T-helper 1 cell treated with Interleukin-12 subunit alpha and Interleukin-12 subunit beta and Interleukin-4 antibody, amounts not matched to agents 30 μg/mL and 1 μg/mL, for 36 hours (primary cell): Measurements from ENCODE around the gene CTCF.

ENCODE experiments used
- H3K27ac Mint-ChIP-seq: one replicate; pipeline ENCODE4 v1.8.0; 2021; ENCODE audit warnings: mild to moderate bottlenecking, mixed read lengths
- H3K27me3 Mint-ChIP-seq: one replicate; pipeline ENCODE4 v1.8.0; 2021; ENCODE audit warnings: low read depth, mixed read lengths
- H3K36me3 Mint-ChIP-seq: one replicate; pipeline ENCODE4 v1.8.0; 2021; ENCODE audit warnings: low read depth, mixed read lengths
- H3K4me1 Mint-ChIP-seq: one replicate; pipeline ENCODE4 v1.8.0; 2021; ENCODE audit warnings: low read depth, mixed read lengths
- H3K4me3 Mint-ChIP-seq: one replicate; pipeline ENCODE4 v1.8.0; 2021; ENCODE audit warnings: mild to moderate bottlenecking, moderate library complexity, mixed read lengths
- H3K9me3 Mint-ChIP-seq: one replicate; pipeline ENCODE4 v1.8.0; 2021; ENCODE audit warnings: mixed read lengths

CTCF gene

DNA sequence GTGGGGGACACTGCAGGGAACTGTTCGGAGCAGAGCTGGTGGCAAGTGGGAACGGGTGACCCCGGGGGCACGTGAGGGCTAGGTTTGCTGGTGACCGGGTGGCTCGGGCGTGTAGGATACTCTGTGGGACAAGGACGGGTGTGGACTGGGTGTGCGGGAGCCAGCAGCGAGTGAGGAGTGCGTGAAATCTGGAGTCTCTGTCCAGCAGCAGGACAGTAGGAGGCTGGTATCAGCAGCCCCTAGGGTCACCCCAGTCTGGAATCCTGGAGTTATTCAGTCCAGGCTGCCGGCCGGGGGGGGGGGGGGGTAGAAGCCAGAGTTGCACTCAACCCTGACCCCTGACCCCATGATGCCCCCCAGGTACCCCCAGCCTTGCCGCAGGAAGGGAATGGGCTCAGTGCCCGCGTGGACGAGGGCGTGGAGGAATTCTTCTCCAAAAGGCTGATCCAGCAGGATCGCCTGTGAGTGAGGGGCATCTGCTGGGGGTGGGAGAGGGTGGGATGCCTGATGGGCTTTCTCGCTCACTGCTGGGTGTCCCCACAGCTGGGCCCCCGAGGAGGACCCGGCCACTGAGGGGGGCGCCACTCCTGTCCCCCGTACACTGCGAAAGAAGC, 91.6 kb downstream of the CTCF start:
- H3K9me3 Mint-ChIP-seq = no peaks in the 10 kb centered on the region
- peaks cover 10% of the 10 kb centered on the region for H3K4me1 Mint-ChIP-seq
- H3K4me3 Mint-ChIP-seq = no peak overlapping the region
- peaks cover 31% of the 10 kb centered on the region for H3K36me3 Mint-ChIP-seq
- H3K27me3 Mint-ChIP-seq = no peaks in the 10 kb centered on the region
- H3K27ac Mint-ChIP-seq = no peak overlapping the region

DNA sequence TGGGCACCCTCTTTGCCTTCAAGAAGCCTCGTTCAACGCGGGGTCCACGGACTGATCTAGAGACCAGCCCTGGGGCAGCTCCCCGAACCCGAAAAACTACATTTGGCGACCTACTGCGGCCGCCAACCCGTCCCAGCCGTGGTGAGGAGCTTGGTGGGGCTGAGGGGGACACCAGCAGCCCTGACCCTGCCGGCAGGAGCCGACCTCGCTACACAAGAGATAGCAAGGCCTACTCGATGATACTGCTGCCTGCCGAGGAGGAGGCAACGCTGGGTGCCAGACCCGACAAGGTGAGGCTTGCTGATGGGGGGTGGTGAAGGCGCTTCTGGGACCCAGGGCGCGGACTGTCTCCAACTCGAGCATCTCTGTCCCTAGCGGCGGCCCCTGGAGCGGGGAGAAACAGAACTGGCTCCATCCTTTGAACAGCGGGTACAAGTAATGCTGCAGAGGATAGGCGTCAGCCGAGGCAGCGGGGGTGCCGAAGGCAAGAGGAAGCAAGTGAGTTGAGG, 92.1 kb downstream of the CTCF start:
- Mint-ChIP-seq H3K27ac (no peak overlapping the region), H3K27me3 (no peaks in the 10 kb centered on the region), H3K36me3 (peaks cover 31% of the 10 kb centered on the region)

DNA sequence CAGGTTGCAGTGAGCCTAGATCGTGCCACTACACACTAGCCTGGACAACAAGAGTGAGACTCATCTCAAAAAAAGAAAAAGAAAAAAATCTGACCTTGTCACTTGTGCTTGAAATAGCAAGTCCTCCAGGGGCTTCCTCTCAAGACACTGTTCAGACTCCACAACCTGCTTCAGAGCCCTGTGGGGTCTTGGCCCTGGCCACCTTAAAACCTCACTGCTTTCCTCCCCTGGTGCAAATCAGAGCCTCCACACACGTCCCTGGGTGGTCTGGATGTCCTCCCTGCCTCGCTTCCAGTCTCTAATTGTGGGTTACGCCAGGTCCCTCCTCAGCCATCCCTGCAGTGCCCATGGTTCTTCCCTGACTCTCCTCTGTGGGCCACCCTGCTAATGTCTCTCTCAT, 93.0 kb downstream of the CTCF start:
- Mint-ChIP-seq H3K4me3 (no peak overlapping the region), H3K36me3 (peaks cover 25% of the 10 kb centered on the region), H3K4me1 (peaks cover 12% of the 10 kb centered on the region), H3K9me3 (no peaks in the 10 kb centered on the region), H3K27me3 (no peaks in the 10 kb centered on the region), H3K27ac (peak overlapping the region; percentile 3)

More for the DNA sequence above, 92.1 kb downstream of the CTCF start:
- Mint-ChIP-seq H3K4me1 (peaks cover 14% of the 10 kb centered on the region), H3K9me3 (no peaks in the 10 kb centered on the region), H3K4me3 (no peak overlapping the region)

DNA sequence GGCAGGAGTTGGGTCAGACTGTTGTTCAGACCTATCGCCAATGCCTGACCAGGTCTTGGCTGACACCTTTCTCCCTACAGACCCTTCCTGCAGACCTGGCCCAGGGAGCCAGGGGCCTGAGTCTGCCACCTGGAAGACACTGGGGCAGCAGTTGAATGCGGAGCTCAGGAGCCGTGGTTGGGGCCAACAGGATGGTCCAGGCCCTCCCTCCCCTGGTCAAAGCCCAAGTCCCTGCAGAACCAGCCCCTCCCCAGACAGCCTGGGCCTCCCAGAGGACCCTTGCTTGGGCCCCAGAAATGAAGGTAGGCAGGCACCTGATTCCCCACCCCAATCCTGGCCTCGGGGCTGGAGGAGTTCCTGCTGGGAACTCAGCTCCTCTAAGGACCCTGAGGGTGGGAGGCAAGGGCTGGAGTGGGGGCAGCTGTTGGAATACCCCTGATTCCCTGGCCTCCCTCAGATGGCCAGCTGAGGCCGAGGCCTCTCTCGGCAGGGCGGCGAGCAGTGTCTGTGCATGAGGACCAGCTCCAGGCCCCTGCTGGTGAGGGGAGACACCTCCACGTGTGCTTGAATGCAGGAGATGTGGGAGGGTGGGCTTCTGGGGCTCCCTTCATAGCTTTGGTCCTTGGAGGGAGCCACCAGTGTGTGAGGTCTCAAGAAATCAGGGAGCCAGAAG, 94.2 kb downstream of the CTCF start:
- H3K27ac Mint-ChIP-seq = no peak overlapping the region

DNA sequence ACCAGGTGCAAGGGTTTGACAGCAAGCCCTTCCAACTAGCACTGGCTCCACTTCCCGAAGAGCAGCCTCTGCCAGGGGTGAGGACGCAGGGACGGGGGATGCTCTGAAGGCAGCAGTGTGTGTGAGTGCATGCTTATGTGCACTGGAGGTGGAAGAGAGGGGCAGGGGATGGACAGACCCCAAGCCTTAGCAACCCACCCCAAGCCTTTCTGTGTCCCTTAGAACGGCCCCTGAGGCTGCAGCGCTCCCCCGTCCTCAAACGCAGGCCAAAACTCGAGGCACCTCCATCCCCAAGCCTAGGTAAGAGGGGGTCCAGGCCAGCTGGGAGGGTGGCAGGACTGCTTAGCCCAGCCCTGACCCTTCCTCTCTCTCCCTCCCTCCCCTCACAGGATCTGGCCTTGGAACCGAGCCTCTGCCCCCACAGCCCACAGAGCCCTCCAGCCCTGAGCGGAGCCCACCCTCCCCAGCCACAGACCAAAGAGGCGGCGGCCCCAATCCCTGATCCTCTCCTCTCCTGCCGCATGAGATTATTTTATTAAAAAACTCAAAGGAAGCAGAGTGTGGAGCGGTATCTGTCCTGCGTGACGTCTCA, 94.8 kb downstream of the CTCF start:
- Mint-ChIP-seq H3K27me3 (no peaks in the 10 kb centered on the region), H3K9me3 (no peaks in the 10 kb centered on the region), H3K4me3 (no peak overlapping the region), H3K27ac (no peak overlapping the region), H3K36me3 (peaks cover 12% of the 10 kb centered on the region), H3K4me1 (peaks cover 16% of the 10 kb centered on the region)

More for the DNA sequence above, 94.2 kb downstream of the CTCF start:
- peaks cover 19% of the 10 kb centered on the region for H3K36me3 Mint-ChIP-seq
- H3K4me1 Mint-ChIP-seq = peaks cover 17% of the 10 kb centered on the region
- no peak overlapping the region for H3K4me3 Mint-ChIP-seq
- no peaks in the 10 kb centered on the region for H3K9me3 Mint-ChIP-seq
- H3K27me3 Mint-ChIP-seq = no peaks in the 10 kb centered on the region

DNA sequence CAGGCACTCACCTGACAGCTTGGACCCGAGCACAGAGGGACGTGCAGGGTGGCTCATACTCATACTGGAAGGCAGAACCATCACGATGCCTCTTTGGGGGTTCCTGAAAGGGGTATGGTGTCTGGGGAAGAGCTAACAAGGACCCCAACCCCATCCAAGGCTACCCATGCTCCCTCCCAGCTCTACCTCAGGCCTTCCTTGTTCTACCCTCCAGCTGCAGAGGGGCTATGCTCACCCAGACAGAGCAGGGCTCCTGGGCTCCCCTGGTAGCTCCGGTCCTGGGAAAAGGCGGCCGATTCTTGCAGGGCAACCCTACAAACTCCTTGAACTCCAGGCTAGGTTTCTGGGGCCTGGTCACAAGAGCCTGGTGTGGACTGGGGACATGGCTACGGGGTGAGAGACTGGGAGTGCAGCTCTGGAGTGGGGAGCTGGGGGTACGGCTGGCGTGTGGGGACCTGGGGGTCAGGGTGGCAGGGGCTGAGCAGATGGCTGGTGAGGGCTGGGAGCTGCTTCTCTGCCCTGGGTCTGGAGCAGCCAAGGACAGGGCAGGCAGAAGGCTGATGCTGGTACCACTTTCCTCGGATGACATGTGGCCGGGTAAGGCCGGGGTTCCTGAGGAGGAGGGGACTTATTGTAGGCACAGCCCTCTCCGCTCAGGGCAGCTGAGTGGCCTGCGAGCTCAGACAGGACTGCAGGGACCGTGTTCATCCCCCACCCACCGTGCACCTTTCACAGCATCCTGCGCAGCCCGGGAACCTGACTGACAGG, 95.6 kb downstream of the CTCF start:
- Mint-ChIP-seq H3K9me3 (no peaks in the 10 kb centered on the region), H3K4me3 (no peak overlapping the region), H3K27ac (peak overlapping the region; percentile 63), H3K27me3 (no peaks in the 10 kb centered on the region), H3K4me1 (peaks cover 14% of the 10 kb centered on the region), H3K36me3 (peaks cover 11% of the 10 kb centered on the region)

DNA sequence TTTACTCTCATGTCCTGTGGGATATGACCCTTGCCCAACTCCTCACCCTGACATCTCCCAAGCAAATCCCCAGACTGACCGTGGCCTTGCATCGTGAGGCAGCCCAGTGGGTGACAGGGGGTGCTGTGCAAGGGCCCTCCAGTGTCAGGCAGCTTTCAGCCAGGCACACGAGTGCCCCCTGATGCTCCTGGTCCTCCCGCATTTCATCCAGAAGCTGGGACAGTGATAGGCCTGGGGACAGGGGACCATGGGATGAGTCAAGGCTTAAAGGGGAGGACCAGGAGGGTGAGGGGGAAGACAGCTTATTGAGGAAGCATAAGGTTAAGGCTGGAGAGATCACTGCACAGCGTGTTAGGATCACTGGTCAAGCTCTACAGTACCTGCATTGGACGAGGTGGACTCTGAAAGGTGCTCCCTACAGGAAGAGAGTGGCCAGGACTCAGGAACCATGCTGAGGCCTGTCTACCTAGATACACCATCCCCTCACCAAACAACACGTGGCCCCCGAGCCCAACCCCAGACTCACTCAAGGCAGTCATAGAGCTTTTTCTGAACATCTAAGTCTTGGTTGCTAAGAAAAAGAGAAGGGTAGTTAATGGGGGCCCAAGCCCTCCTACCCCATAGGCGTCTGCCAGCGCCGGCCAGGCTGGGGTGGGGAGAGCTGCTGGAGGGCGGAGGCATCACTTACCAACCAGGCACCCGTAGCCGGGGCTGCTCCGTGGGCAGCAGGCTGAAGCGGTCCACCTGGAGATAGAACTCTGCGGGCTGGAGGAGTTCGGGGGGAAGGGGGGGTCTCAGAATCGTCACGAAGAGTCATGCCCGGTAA, 96.7 kb downstream of the CTCF start:
- Mint-ChIP-seq H3K27me3 (no peaks in the 10 kb centered on the region), H3K4me3 (peak overlapping the region; percentile 94), H3K36me3 (peaks cover 9% of the 10 kb centered on the region), H3K9me3 (no peaks in the 10 kb centered on the region), H3K27ac (peak overlapping the region; percentile 73), H3K4me1 (peaks cover 15% of the 10 kb centered on the region)

DNA sequence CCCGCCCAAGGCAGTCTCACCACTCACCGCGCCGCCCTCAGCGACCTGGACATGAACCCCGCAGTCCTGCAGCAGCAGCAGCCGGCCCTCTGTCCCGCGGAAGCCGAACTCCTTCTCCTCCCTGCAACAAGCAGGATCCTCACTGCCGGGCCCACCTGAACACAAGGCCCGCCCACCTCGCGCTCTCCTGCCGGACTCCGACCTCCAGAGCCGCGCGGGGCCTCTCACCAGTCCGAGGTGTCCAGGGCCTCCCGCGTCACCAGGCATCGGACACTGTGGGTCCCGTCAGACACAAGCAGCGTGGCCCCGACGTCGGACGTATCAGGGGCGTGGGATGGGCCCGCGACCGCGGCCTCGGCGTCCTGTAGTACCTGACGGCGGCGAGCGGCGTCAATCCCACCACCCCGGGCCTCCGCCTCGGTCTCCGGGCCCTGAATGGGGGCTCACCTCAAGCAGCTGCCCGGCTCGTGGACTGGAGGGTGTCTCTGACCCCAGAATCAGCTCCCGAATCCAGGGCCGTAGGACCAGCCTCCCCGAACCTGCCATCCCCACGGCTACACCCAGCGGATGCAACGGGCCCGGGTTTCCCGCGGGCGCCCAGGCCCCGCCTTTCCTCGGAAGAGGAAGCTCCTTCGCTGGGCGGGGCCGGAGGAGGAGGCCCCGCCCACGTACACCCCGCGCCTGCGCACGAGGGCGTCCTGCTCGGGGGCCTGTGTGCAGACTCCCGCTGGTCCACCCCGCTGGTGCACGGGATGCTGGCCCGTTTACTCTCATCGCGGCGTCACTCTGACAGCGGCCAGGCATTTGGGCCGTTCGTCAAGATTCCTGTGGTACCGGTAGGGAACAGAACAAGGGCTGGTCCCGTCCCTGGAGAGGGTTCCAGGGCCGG, 97.6 kb downstream of the CTCF start, which contains the start of gene ACD:
ACD (minus strand) TSS at position 586 of the 889 bp plus-strand sequence; CDS start at position 546, 40 bp downstream.
- H3K4me1 Mint-ChIP-seq = peaks cover 19% of the 10 kb centered on the region
- H3K27me3 Mint-ChIP-seq = no peaks in the 10 kb centered on the region
- H3K4me3 Mint-ChIP-seq = peak within 1 kb of the TSS; percentile 94
- peak within 1 kb of the TSS; percentile 99 for H3K27ac Mint-ChIP-seq
- H3K36me3 Mint-ChIP-seq = peaks cover 11% of the 10 kb centered on the region
- H3K9me3 Mint-ChIP-seq = no peaks in the 10 kb centered on the region

DNA sequence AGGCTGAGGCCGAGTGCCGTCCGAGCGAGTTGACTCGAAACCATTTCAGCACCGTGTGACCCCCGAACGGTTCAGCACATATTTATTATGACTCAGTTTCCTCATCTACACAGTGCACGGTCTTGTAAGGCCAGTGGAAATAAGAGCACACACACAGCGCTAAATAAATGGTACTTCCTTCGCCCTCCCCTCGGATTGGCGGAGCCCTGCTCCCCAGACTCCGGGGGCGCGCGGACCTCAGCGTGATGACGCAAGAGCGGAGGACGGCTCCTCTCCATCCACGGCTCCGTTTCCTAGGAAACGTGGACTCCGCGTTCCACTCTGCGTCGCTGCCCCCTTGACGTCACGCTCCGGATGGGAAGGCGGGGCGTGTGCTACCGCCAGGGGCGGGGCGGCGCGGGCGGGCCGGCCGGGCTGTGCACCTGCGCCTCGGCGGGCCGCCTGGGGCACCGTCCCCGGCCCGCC, 98.3 kb downstream of the CTCF start, which contains the start of gene PARD6A:
PARD6A (plus strand) TSS at position 397 of the 465 bp plus-strand sequence. CDS start 79 bp downstream, outside the sequence.
- Mint-ChIP-seq H3K4me3 (peak within 1 kb of the TSS; percentile 94), H3K36me3 (peaks cover 7% of the 10 kb centered on the region), H3K27me3 (no peaks in the 10 kb centered on the region), H3K4me1 (peaks cover 18% of the 10 kb centered on the region), H3K27ac (peak within 1 kb of the TSS; percentile 99), H3K9me3 (no peaks in the 10 kb centered on the region)

DNA sequence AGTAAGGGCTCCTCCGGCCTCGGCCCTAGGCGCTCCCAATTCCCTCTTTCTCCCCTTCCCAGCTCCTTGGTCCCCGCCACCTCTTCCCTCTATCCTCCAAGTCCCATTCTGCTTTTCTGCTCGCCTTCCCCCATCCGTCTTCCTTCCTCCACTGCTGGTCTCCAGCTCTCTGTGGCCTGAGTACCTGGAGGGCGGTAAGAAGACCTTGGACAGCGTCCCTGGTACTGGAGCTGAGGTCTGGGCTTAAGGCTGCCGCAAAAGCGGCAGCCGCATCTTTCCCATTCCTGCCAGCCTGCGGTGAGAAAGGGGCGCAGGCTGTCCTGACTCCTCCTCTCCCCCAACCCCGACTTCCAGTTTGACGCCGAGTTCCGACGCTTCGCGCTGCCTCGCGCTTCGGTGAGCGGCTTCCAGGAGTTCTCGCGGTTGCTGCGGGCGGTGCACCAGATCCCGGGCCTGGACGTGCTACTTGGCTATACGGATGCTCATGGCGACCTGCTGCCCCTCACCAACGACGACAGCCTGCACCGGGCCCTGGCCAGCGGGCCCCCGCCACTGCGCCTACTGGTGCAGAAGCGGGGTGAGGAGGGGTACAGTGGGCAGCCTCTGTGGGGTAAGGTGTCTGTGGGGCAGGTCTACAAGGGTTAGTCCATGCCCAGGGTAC, 98.9 kb downstream of the CTCF start:
- no peaks in the 10 kb centered on the region for H3K9me3 Mint-ChIP-seq
- peaks cover 5% of the 10 kb centered on the region for H3K36me3 Mint-ChIP-seq
- H3K27ac Mint-ChIP-seq = peak overlapping the region; percentile 90
- peak overlapping the region; percentile 92 for H3K4me3 Mint-ChIP-seq
- H3K27me3 Mint-ChIP-seq = no peaks in the 10 kb centered on the region
- H3K4me1 Mint-ChIP-seq = peaks cover 18% of the 10 kb centered on the region

DNA sequence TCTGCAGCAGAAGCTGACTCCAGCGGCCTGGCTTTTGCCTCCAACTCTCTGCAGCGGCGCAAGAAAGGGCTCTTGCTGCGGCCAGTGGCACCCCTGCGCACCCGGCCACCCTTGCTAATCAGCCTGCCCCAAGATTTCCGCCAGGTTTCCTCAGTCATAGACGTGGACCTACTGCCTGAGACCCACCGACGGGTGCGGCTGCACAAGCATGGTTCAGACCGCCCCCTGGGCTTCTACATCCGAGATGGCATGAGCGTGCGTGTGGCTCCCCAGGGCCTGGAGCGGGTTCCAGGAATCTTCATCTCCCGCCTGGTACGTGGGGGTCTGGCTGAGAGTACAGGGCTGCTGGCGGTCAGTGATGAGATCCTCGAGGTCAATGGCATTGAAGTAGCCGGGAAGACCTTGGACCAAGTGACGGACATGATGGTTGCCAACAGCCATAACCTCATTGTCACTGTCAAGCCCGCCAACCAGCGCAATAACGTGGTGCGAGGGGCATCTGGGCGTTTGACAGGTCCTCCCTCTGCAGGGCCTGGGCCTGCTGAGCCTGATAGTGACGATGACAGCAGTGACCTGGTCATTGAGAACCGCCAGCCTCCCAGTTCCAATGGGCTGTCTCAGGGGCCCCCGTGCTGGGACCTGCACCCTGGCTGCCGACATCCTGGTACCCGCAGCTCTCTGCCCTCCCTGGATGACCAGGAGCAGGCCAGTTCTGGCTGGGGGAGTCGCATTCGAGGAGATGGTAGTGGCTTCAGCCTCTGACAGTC, 99.7 kb downstream of the CTCF start:
- Mint-ChIP-seq H3K4me3 (peak overlapping the region; percentile 46), H3K27ac (no peak overlapping the region), H3K4me1 (peaks cover 21% of the 10 kb centered on the region), H3K9me3 (no peaks in the 10 kb centered on the region), H3K27me3 (no peaks in the 10 kb centered on the region), H3K36me3 (peaks cover 5% of the 10 kb centered on the region)

DNA sequence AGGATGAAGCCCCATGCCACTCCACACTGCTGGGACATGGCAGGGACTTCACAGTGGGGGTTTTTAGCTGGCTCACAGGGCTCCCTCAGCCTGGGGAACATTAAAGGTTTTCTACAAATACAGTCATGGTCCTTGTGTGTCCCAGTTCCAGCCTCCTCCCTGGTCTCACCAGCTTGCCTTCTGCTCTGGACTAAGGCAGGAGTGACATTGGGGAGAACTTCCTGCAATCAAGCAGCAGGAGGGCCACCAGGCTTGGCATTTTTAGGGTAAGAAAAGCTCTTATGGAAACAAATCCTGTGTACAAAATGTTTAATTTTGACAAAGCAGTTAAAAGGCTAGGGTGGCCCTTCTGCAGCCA, 100.3 kb downstream of the CTCF start:
- peaks cover 25% of the 10 kb centered on the region for H3K4me1 Mint-ChIP-seq
- H3K36me3 Mint-ChIP-seq = peaks cover 5% of the 10 kb centered on the region

More for the DNA sequence above, 100.3 kb downstream of the CTCF start:
- Mint-ChIP-seq H3K9me3 (no peaks in the 10 kb centered on the region), H3K27ac (no peak overlapping the region), H3K27me3 (no peaks in the 10 kb centered on the region), H3K4me3 (no peak overlapping the region)
